Astrocyte of the spinal cord (primary cell): Measurements from ENCODE around the gene PSMA6.
"Not testable (repeated sequence)": the region's sequence is repeated elsewhere in the genome, so short reads cannot be mapped to it uniquely, and the experiment has no call there.

ENCODE experiments used
- DNase-seq: peaks from one replicate; pipeline ENCODE4 v3.0.0; 2011; ENCODE audit warnings: low read depth, low spot score
- H3K4me3 ChIP-seq: 2 replicates; pipeline ENCODE4 v1.5.1; 2011; ENCODE audit warnings: low read depth, mild to moderate bottlenecking, low read length, moderate library complexity
- in situ Hi-C: cut with HindIII; loops from 2 replicates; pipeline ENCODE4 v1.10.0; 2017; ENCODE audit warnings: low sequenced_read_pairs
- TF ChIP-seq, protein P1 (sequence below): IDR thresholded peaks from 2 replicates; pipeline ENCODE4 v1.5.1; 2012; ENCODE audit warnings: low read depth, mild to moderate bottlenecking, low read length, inconsistent platforms

Gene PSMA6

DNA sequence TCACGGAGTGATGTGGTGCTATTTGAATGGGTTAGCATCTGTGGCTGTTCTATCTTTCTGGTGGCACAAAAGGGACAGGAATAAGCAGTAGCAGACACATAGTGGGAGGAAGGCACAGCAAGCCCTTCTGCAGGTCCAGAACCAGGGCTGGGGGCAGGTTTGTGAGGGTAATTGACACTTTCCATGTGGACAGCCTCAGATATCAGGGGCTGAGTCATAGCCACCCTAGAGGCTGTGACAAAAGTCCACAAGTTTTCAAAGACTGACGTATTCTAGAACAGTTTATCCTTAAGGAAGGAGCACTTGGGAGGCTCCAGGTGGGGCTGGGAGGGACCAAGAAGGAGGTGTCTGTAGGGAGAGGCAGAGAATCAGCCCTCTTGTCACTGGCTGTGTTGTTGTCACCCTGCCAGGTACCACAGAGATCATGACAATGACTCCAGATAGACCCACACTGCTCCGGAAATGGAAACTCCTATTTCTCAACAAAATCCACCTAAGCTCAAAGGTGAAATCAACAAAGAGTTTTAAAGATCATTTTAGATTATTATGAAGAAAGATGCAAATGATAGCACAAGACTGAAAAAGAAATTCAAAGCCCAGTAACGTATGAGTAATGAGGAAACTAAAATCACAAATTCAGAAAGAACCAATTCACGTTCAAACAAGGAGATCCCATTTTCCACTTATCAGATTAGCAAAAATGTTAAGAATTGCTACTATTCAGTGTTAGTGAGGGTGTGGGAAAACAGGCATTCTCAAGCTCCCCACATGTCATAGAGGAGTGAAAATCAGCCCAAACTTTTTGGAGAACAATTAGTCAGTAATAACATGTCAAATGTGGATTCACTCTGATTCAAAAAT, 64.0 kb downstream of the PSMA6 start:
- no peak overlapping the region for H3K4me3 ChIP-seq
- in situ Hi-C loops: no loop called here
- TF ChIP-seq, protein P1, sequence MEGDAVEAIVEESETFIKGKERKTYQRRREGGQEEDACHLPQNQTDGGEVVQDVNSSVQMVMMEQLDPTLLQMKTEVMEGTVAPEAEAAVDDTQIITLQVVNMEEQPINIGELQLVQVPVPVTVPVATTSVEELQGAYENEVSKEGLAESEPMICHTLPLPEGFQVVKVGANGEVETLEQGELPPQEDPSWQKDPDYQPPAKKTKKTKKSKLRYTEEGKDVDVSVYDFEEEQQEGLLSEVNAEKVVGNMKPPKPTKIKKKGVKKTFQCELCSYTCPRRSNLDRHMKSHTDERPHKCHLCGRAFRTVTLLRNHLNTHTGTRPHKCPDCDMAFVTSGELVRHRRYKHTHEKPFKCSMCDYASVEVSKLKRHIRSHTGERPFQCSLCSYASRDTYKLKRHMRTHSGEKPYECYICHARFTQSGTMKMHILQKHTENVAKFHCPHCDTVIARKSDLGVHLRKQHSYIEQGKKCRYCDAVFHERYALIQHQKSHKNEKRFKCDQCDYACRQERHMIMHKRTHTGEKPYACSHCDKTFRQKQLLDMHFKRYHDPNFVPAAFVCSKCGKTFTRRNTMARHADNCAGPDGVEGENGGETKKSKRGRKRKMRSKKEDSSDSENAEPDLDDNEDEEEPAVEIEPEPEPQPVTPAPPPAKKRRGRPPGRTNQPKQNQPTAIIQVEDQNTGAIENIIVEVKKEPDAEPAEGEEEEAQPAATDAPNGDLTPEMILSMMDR: no peak
- no peak for DNase-seq

DNA sequence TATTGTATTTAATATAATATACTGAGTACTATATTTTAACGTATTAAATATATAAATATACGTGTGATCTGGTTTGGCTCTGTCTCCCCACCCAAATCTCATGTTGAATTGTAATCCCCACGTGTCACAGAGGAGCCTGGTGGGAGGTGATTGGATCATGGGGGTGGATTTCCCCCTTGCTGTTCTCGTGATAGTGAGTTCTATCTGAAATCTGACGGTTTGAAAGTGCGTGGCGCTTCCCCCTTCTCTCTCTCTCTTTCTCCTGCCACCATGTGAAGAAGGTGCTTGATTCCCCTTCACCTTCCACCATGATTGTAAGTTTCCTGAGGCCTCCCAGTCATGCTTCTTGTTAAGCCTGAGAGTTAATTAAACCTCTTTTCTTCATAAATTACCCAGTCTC, 67.5 kb downstream of the PSMA6 start:
- DNase-seq, in situ Hi-C loops, H3K4me3 ChIP-seq: not testable (repeated sequence)

- TF ChIP-seq, protein P1: no peak
- H3K4me3 ChIP-seq: no peak overlapping the region
- in situ Hi-C loops: no loop called here
- DNase-seq: no peak
Observed at GRCh38 chr14:35361141-35361480, 68.9 kb downstream of the PSMA6 start.

DNA sequence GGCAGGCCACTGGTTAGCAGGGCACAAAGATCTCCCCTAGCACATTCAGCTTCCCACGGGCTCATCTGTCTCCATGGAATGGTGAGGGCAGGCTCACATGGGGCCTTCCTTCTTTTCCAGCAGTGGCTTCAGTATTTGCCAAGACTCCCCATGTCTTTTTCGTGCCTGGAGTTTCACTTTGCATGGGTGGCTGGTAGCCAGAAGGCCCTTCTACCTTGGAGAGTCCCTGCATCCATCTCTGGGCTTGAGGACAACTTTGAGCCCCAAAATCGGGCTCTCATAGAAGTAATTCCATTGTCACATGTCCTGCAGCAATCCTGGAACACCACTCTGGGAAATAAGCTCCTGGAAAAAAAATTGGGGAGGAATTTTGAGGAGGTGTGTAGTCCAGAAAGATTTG, 70.3 kb downstream of the PSMA6 start:
- TF ChIP-seq, protein P1: no peak
- DNase-seq: no peak
- in situ Hi-C loops: no loop called here
- H3K4me3 ChIP-seq: no peak overlapping the region

- no peak for DNase-seq
- no peak overlapping the region for H3K4me3 ChIP-seq
- in situ Hi-C loops: no loop called here
- TF ChIP-seq, protein P1: no peak
Observed at GRCh38 chr14:35362911-35363374, 70.8 kb downstream of the PSMA6 start.

DNA sequence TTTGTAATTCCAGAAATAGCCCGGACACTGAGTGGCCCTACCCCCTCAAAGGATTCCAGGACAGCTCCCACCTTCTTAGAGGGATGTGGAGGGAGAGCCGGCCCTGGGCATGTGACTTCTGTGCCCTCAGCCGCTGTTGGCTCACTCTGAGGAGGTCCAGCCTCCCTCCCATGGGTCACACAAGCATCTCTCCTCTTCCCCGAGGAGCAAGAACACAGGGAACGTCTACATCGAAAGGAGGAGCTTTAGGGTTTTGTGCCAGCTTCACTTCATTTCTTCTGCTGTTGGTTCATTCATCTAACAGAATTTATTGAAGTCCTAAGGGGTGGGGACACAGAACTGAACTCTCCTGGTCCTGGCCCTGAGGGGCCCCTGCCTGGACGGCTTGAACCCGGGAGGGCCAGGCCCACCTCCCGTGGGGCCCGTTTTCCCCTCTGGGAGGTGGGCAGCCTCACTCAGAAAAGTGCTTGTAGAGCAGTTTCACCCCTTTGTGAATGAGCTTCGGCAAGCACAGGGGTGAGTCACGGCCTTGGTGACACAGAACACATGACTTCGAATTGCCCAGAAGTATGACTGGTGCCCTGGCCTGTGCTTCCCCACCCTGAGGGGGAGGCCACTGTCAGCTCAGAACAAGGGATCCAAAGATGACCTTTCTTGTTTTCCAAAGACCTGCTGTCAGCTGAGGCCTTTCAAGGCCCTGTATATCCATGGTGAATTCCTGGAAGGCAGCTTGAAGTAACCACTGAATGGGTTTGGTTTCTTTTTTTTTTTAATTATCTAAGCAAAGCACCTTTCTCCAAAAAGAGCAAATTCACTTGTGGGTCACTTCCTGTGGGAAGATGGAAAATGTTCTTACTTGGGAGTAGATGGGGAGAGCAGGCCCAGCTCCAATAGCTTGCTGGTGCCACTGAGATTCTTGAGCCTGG, 73.2 kb downstream of the PSMA6 start:
- H3K4me3 ChIP-seq: no peak overlapping the region
- TF ChIP-seq, protein P1: no peak
- peak; percentile 82 for DNase-seq
- in situ Hi-C loops: no loop called here

DNA sequence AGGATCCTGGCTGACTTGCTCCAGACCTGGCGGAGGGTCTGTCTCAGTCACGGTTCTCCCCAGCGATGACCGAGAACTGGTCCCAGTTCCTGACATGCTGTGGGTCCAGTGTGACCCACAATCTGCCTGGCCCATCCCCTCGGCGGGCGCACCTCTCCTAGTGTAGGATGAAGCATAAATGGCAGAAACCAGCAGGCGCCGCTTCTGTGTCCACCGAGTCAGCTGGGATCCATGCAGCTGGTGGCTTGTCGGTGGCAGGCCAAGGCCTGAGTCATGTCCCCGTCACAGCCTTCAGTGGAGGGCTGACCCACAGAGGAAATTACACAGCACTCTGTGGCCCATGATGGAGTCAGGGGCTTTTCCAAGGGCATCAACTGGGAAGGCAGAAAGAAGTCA, 73.9 kb downstream of the PSMA6 start:
- peak; percentile 54 for DNase-seq
- no peak overlapping the region for H3K4me3 ChIP-seq
- TF ChIP-seq, protein P1: no peak
- in situ Hi-C loops: no loop called here
